ENCODE results near the gene NECTIN3.

GRCh38 chr3:111241960-111242359 lies 170.3 kb downstream of the NECTIN3 start:
- TF ChIP-seq CTCF (IDR thresholded peaks at IDR 0.05) (no peak), POLR2A (IDR thresholded peaks at IDR 0.05) (no peak)

Data from testis (tissue), 2 donors.